NB4 (cell line): ENCODE measurements around the gene COG2.
"Not testable (repeated sequence)": the region's sequence is repeated elsewhere in the genome, so short reads cannot be mapped to it uniquely, and the experiment has no call there.

Experiments
- DNase-seq: peaks from one replicate; pipeline ENCODE4 v3.0.0; 2010; ENCODE audit warnings: low read depth
- H3K4me3 ChIP-seq: one replicate; pipeline ENCODE4 v1.5.1; 2011; ENCODE audit warnings: mild to moderate bottlenecking, low read depth, low read length, moderate library complexity
- CTCF ChIP-seq: IDR thresholded peaks from one replicate; pipeline ENCODE4 v1.5.1; 2012; ENCODE audit warnings: low read depth, low read length
- MYC ChIP-seq: IDR thresholded peaks from 2 replicates; pipeline ENCODE4 v1.6.1; 2011; ENCODE audit warnings: low read depth, low read length
- POLR2A ChIP-seq: IDR thresholded peaks from 2 replicates; pipeline ENCODE4 v1.6.1; 2011; ENCODE audit warnings: mild to moderate bottlenecking; ENCODE audit not compliant: insufficient read length; ENCODE audit errors: extremely low read depth
- TF ChIP-seq, protein P1 (sequence below): IDR thresholded peaks from 2 replicates; pipeline ENCODE4 v1.6.1; 2011; ENCODE audit warnings: low read depth, low read length

COG2 gene

DNA sequence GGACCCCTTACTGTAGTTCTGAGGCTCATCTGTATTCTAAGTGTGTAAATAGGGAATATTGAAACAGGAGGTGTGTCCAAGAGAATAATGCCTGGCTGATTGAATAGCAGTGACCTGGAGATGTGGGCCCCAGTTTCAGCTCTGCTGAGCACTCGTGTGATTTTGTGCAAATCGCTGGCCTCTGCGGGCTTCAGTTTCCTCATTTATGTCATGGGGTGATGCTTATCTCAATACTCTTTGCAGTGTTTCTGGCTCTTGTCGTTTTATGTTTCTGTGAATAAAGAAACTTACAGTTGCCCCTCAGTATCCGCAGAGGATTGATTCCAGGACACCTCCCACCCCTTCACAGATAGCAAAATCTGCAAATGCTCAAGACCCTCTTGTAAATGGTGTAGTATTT lies 5.0 kb downstream of the COG2 start:
- TF ChIP-seq, protein P1, sequence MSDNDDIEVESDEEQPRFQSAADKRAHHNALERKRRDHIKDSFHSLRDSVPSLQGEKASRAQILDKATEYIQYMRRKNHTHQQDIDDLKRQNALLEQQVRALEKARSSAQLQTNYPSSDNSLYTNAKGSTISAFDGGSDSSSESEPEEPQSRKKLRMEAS, result no peak
- no peak for TF ChIP-seq MYC
- TF ChIP-seq CTCF, result no peak
- no peak for TF ChIP-seq POLR2A
- DNase-seq, result no peak
- no peak overlapping the region for H3K4me3 ChIP-seq

DNA sequence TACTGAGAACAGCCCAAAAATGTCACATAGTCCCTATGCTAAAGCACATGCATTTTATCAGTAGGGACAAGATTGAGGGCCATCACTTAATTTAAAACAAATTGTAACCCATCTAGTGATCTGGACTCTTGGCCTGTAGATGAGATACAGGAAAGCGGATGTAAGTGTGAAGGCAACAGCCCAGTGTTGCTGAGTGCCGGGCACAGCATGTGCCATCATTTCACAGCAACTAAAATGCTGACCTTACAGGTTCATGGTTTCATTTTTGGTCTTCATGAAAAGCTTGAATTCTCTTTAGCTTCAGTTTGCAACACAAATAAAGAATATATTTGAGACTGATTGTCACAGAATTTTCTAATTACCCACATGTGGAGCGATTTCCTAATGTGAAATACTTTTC lies 5.8 kb downstream of the COG2 start:
- TF ChIP-seq MYC, result no peak
- no peak for DNase-seq
- H3K4me3 ChIP-seq, result no peak overlapping the region

- no peak for DNase-seq
- TF ChIP-seq, protein P1, result no peak
- TF ChIP-seq MYC (no peak), POLR2A (no peak), CTCF (no peak)
- no peak overlapping the region for H3K4me3 ChIP-seq
Measured at GRCh38 chr1:230650300-230650699, 8.0 kb downstream of the COG2 start.

DNA sequence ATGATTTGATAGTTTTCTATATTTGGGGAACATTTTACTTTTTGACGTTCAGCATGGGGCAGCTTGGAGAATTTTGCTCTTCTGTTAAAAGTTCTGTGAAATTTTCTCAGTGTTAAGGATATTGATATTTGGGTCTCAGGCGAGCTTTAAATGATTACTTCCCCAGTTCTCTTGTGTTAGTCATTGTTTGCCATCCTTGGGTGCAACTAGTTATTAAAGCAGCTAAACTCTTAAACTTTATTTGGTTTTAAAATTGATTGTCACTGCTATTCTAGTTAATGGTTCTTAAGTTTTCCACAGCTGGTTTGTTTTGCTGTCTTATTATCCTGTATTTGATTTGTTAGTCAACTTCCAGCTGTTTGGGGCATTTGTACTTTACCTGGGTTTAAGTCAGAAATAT lies 9.0 kb downstream of the COG2 start:
- no peak overlapping the region for H3K4me3 ChIP-seq
- no peak for DNase-seq
- TF ChIP-seq POLR2A, result no peak
- TF ChIP-seq CTCF, result no peak
- no peak for TF ChIP-seq MYC
- TF ChIP-seq, protein P1, result no peak

DNA sequence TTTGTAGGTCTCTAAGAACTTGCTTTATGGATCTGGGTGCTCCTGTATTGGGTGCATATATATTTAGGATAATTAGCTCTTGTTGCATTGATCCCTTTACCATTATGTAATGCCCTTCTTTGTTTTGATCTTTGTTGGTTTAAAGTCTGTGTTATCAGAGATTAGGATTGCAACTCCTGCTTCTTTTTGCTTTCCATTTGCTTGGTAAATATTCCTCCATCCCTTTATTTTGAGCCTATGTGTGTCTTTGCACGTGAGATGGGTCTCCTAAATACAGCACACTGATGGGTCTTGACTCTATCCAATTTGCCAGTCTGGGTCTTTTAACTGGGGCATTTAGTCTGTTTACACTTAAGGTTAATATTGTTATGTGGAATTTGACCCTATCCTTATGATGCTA lies 14.4 kb downstream of the COG2 start:
- not testable (repeated sequence) for DNase-seq

GRCh38 chr1:230658103-230658502 lies 15.8 kb downstream of the COG2 start:
- not testable (repeated sequence) for H3K4me3 ChIP-seq, DNase-seq

More for the DNA sequence above, 14.4 kb downstream of the COG2 start:
- not testable (repeated sequence) for H3K4me3 ChIP-seq

- no peak overlapping the region for H3K4me3 ChIP-seq
- TF ChIP-seq, protein P1, result no peak
- no peak for TF ChIP-seq MYC
- TF ChIP-seq CTCF, result no peak
- no peak for TF ChIP-seq POLR2A
- DNase-seq, result no peak
Measured at GRCh38 chr1:230658691-230659090, 16.4 kb downstream of the COG2 start.

- TF ChIP-seq MYC (no peak), CTCF (no peak), POLR2A (no peak)
- TF ChIP-seq, protein P1, result no peak
- no peak for DNase-seq
- no peak overlapping the region for H3K4me3 ChIP-seq
Measured at GRCh38 chr1:230661976-230662375, 19.7 kb downstream of the COG2 start.
